Hematopoietic multipotent progenitor cell (in vitro differentiated cells): Measurements from ENCODE around the gene GPR180. TPM values are rescaled to one million over a fixed set of nuclear protein-coding genes. Genes with fewer than 3 reads are reported as not detected.
A peak's percentile ranks its signal among the peaks of the same experiment; 100 is the strongest.

Experiments
- DNase-seq, 3 donors: peaks; one replicate each; pipeline ENCODE4 v3.0.0-alpha.2; 2011 to 2015; ENCODE audit warnings: low read depth in 2 of 3, low spot score in 2 of 3
- total RNA-seq: library from RNA; depleted of rRNA; stranded (reverse); fragments of >200 nt; gene quantifications from one replicate; pipeline ENCODE4 v1.2.3, GENCODE V29; 2012

The GPR180 gene
- 2.4 TPM for total RNA-seq

- peak; percentile 73 to 98 (median 97) for DNase-seq
Measured at GRCh38 chr13:94601446-94602431, at the start of gene GPR180. TSS of gene GPR180 (plus strand) at chr13:94601857. CDS start at chr13:94601928, 71 bp downstream.

GRCh38 chr13:94552095-94552494 is 49.6 kb upstream of the GPR180 start:
- DNase-seq = no peak

GRCh38 chr13:94553766-94554165 is 47.9 kb upstream of the GPR180 start:
- DNase-seq = no peak

DNA sequence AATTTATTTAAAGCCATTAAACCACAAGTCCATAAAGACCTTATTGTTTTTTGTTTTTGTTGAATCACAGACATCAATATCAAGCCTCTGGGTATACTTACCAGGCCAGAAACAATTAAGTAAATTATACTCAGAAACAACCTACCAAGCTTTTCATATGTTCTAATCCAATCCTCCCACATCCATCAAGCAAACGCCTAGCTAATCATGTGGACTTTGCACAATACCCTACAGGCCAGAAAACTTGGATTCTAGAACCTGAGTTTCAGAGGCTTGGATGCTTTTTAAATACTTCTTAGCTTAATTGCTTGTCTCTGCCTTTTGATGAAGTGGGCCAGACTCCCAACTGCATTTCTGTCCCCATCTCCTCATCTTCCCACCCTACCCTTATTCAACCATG is 45.6 kb upstream of the GPR180 start:
- DNase-seq = no peak

DNA sequence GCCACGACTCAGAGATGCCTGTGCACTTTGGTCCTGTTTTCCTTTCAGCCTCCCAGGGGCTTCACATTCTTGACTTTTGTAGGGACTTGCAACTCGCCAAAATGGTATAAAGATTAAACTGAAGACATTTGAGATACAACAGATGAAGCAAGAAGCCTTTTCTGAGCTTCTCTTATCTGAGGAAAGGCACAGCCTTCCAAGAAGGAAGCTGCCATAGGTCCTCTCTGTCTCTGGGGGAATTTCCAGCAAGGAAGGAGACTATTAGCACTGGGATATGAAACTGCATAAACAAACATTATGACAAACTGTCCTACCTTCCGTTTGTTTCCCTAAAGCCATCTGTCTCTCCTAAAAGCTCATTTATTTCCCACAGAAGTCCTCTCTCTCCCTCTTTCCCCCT is 45.0 kb upstream of the GPR180 start:
- DNase-seq = no peak

- no peak for DNase-seq
Measured at GRCh38 chr13:94557684-94558235, 43.9 kb upstream of the GPR180 start.

- no peak for DNase-seq
Measured at GRCh38 chr13:94558716-94559115, 42.9 kb upstream of the GPR180 start.

GRCh38 chr13:94559222-94559795 is 42.3 kb upstream of the GPR180 start:
- DNase-seq = no peak

DNA sequence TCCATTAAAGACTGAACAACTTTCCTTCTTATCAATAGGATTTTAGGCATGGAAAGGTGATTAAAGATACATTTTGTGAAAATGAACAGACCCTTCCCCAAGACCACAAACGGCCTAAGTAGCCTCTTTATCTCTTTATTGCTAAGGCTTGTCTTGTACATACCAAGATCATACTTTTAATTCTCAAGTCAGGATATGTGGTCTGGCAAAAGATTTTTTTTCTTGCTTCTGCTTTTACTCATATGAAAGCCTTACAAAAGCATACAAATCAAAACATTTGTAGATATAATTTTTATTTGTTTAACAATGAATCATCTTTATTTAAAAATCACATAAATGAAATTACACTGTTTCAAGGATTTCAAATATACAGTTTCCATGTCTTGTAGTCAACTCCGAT is 41.5 kb upstream of the GPR180 start:
- DNase-seq = no peak

GRCh38 chr13:94561126-94561525 is 40.5 kb upstream of the GPR180 start:
- no peak for DNase-seq

- no peak for DNase-seq
Measured at GRCh38 chr13:94567581-94567980, 34.1 kb upstream of the GPR180 start.

DNA sequence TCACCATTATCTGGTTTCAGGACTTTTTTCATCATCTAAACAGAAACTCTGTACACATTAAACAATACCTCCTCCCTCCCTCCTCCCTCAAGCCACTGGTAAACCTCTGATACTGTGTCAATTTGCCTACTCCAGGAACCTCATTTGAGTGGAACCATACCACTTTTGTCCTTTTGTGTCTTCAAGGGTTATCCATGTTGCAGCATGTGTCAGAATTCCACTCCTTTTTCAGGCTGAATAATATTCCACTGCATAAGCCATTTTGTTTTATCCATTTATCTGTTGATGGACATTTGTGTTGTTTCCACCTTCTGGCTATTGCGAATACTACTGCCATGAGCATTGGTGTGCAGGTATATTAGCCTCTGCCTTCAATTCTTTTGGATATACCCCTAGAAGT is 33.2 kb upstream of the GPR180 start:
- no peak for DNase-seq

DNA sequence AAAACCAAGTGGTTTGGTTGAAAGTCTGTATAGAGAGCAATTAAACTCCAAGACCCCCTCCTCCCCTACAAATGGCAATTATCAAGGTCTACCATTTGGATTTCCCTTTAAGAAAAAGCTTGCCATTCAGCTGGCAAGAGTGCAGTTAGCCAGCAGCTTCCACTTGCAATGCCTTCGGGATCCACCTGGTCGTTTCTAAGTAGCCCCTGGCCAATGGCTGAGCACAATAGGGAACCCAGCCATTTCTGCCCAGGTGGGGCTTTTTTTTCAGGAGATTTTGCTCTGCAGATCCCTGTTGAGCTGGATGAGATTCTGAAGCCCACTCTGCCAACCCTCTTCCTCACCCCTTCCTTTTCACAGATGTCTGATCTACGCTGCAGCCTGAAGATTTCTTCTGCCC is 32.0 kb upstream of the GPR180 start:
- DNase-seq = no peak

DNA sequence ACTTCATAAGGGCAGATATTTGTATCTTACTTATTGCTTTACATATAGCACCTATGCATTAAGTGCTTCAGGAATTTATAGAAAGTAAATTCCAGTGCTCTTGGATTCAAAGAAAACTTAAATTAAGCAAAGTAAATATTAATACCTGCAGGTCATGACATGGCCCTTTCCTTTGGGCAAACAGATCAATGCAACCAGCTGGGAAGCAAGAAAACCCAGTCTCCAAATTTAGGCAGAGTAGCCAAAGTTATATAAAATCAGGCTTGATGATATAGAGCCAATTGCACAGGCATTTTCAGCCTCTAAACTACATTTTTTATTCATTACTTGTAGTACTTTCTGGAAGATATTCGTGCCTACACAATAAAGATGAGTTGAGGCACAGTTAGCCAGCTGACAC is 22.6 kb upstream of the GPR180 start:
- DNase-seq = no peak

- no peak for DNase-seq
Measured at GRCh38 chr13:94583926-94584325, 17.7 kb upstream of the GPR180 start.

DNA sequence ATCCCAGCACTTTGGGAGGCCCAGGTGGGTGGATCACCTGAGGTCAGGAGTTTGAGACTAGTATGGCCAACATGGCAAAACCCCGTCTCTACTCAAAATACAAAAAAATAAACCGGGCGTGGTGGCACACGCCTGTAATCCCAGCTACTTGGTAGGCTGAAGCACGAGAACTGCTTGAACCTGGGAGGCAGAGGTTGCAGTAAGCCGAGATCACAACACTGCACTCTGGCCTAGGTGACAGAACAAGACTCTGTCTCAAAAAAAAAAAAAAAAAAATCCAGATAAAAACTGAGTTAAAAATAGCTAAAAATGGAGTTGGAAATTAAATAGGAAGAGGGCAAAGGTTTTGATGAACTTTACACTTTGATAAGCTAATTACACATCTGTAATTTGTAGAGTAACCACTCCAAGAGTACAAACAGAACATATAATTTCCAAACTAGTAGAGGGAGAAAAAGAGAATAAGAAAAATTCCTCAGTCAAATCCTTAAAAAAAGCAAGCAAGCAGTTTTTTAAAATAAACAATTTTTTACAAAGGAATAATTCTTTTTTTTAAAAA is 16.0 kb upstream of the GPR180 start:
- no peak for DNase-seq

- DNase-seq = no peak
Measured at GRCh38 chr13:94586371-94586770, 15.3 kb upstream of the GPR180 start.

GRCh38 chr13:94588541-94588940 is 13.1 kb upstream of the GPR180 start:
- DNase-seq = no peak

DNA sequence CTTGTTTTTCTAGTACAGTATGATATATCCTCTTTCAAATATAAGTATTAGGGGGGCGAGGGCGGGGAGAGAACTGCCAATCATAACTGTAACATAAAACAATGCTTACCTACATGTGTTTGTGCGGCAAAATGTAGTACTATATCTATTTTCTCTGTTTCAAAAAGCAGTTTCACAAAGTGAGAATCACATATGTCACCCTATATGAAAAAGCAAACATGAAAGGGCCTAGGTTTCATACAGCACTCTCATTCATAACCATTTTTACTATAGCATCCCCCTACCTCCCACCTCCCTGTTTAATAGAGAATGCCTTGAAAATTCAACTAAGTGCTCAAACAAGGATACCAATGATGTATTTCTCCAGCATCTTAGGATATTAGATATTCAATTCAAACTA is 10.9 kb upstream of the GPR180 start:
- no peak for DNase-seq

GRCh38 chr13:94595001-94595949 is 6.4 kb upstream of the GPR180 start:
- DNase-seq = peak in 1 of 3 donors; percentile 19
